ENCODE data around the gene OS9. TPM values are rescaled to one million over a fixed set of nuclear protein-coding genes. Genes with fewer than 3 reads are reported as not detected.

OS9 gene
- total and polyA plus RNA-seq, 9 of the 15 experiments (the other 6 are each of a cell fraction or from before 2014, with no cell fraction given): 4.6 to 105 (median 89.5) TPM

GRCh38 chr12:57744777-57745484 is 51.0 kb downstream of the OS9 start, which contains the start of gene TSPAN31 (continued):
- TF ChIP-seq TCF7L2 (IDR thresholded peaks at IDR 0.05; ENCODE audit: low read depth, low read length): no peak
- TF ChIP-seq PRMT5 (CRISPR knock-in tag; IDR thresholded peaks at IDR 0.05): no peak
- no peak for TF ChIP-seq GATAD2A (IDR thresholded peaks at IDR 0.05)
- TF ChIP-seq CBX1 (IDR thresholded peaks at IDR 0.05; ENCODE audit: low read depth): 0 out of 2 replicates have a peak, but pooled peaks have one; percentile 44
- peak; percentile 93; the same call in 1 of the 2 replicates for TF ChIP-seq DNMT1 (IDR thresholded peaks at IDR 0.05)
- no peak for TF ChIP-seq ARNT (IDR thresholded peaks at IDR 0.05)
- no peak for TF ChIP-seq TRIM28 (IDR thresholded peaks at IDR 0.05)
- TF ChIP-seq CTBP1 (IDR thresholded peaks at IDR 0.05; ENCODE audit: borderline replicate concordance): no peak
- no peak for TF ChIP-seq ZNF3 (CRISPR knock-in tag; IDR thresholded peaks at IDR 0.05)
- peak; percentile 58; the same call in 1 of the 2 replicates for TF ChIP-seq FOSL1 (tag; conservative IDR thresholded peaks at IDR 0.05)
- TF ChIP-seq CC2D1A (IDR thresholded peaks at IDR 0.05): 0 out of 2 replicates have a peak, but pooled peaks have one; percentile 21
- no peak for TF ChIP-seq HOXB6 (CRISPR knock-in tag; IDR thresholded peaks at IDR 0.05; ENCODE audit: borderline replicate concordance)
- no peak for TF ChIP-seq NR0B1 (IDR thresholded peaks at IDR 0.05; ENCODE audit: partially characterized antibody)
- no peak for TF ChIP-seq HDAC3 (IDR thresholded peaks at IDR 0.05; ENCODE audit: borderline replicate concordance, partially characterized antibody)
- TF ChIP-seq KLF13 (tag; IDR thresholded peaks at IDR 0.05; ENCODE audit: borderline replicate concordance, low read depth): no peak
- TF ChIP-seq NUFIP1 (IDR thresholded peaks at IDR 0.05; ENCODE audit: partially characterized antibody): no peak
- no peak for TF ChIP-seq NCOA4 (IDR thresholded peaks at IDR 0.05; ENCODE audit: partially characterized antibody)
- no peak for TF ChIP-seq MCM3 (IDR thresholded peaks at IDR 0.05)
- peak; percentile 79 for TF ChIP-seq MEIS2 (IDR thresholded peaks at IDR 0.05; ENCODE audit: partially characterized antibody)
- TF ChIP-seq HMGN3 (IDR thresholded peaks at IDR 0.05; ENCODE audit: borderline replicate concordance, extremely low read depth, insufficient read length, low read depth, low read length): no peak
- TF ChIP-seq ZNF830 (CRISPR knock-in tag; IDR thresholded peaks at IDR 0.05): no peak
- TF ChIP-seq TEAD2 (tag; IDR thresholded peaks at IDR 0.05): no peak
- TF ChIP-seq MCM2 (IDR thresholded peaks at IDR 0.05; ENCODE audit: low read depth): no peak
- TF ChIP-seq NCOR1 (IDR thresholded peaks at IDR 0.05): no peak; the same call in 1 of the 2 replicates
- TF ChIP-seq NFXL1 (CRISPR knock-in tag; IDR thresholded peaks at IDR 0.05): no peak
- TF ChIP-seq ZBTB26 (CRISPR knock-in tag; IDR thresholded peaks at IDR 0.05): no peak
- TF ChIP-seq BRCA1 (IDR thresholded peaks at IDR 0.05): no peak
- TF ChIP-seq BRCA1 (CRISPR knock-in tag; IDR thresholded peaks at IDR 0.05): no peak
- no peak for TF ChIP-seq FOXJ2 (tag; IDR thresholded peaks at IDR 0.05)
- no peak for TF ChIP-seq YY1 (IDR thresholded peaks at IDR 0.05; ENCODE audit: borderline replicate concordance in 1 of 3, control insufficient read depth in 1 of 3, extremely low read depth in 1 of 3, insufficient read depth in 3 of 3, insufficient read length in 1 of 3, insufficient replicate concordance in 2 of 3, low read depth in 1 of 3, low read length in 2 of 3)
